Right atrium auricular region (tissue), 2 donors: ENCODE results near the gene IL11RA. TPM values are rescaled to one million over a fixed set of nuclear protein-coding genes. Genes with fewer than 3 reads are reported as not detected.

ENCODE experiments used
- DNase-seq: peaks from one replicate; pipeline ENCODE4 v3.0.0-alpha.2; 2019; ENCODE audit warnings: low spot score
- H3K27ac ChIP-seq, 2 donors: fragments of 200-600 bp; sonication (generic); 1 replicate in 1 of 2; 2 replicates in 1 of 2; pipeline ENCODE4 v1.5.1; 2016 to 2019
- H3K27me3 ChIP-seq, 2 donors: fragments of 200-600 bp; sonication (generic); one replicate each; pipeline versions ENCODE4 v1.5.1 to v1.6.0; 2017 to 2019
- H3K36me3 ChIP-seq: fragments of 200-600 bp; sonication (generic); one replicate; pipeline ENCODE4 v1.5.1; 2016
- H3K4me1 ChIP-seq, 2 donors: fragments of 200-600 bp; sonication (generic); one replicate each; pipeline versions ENCODE4 v1.5.1 to v1.6.0; 2017 to 2019
- H3K4me3 ChIP-seq, 2 donors: fragments of 200-600 bp; sonication (generic); 1 replicate in 1 of 2; 2 replicates in 1 of 2; pipeline ENCODE4 v1.5.1; 2017 to 2019; ENCODE audit warnings: mild to moderate bottlenecking in 1 of 2, moderate library complexity in 1 of 2
- H3K9me3 ChIP-seq, 2 donors: fragments of 200-600 bp; sonication (generic); one replicate each; pipeline ENCODE4 v1.5.1; 2019
- CTCF ChIP-seq, 2 donors: fragments of 200-600 bp; sonication (generic); IDR thresholded peaks; one replicate each; pipeline ENCODE4 v1.5.1; 2019; ENCODE audit warnings: antibody characterized with exemption in 2 of 2
- total RNA-seq, 2 donors: library from RNA; depleted of rRNA; stranded (reverse); fragments of >200 nt; gene quantifications; one replicate each; pipeline ENCODE4 v1.1.0, GENCODE V29; 2016

IL11RA gene
- 100 to 1,000 TPM in 1 of 2 donors, 10 to 100 TPM in 1; 58.2 to 108 TPM for total RNA-seq

GRCh38 chr9:34651876-34652601 lies at the start of gene IL11RA:
Gene IL11RA, plus strand, starts transcription at chr9:34652185. Its CDS starts 3,033 bp downstream, at chr9:34655218.
- no peaks in the 10 kb centered on the region for H3K27me3 ChIP-seq
- TF ChIP-seq CTCF (IDR thresholded peaks at IDR 0.05), result no peak
- H3K9me3 ChIP-seq, result no peaks in the 10 kb centered on the region
- peak; percentile 95 for DNase-seq
- peaks cover 0 to 82% of the 10 kb centered on the region in 2 donors for H3K4me1 ChIP-seq
- H3K4me3 ChIP-seq, result peak within 1 kb of the TSS; percentile 29 to 52
- peak within 1 kb of the TSS; percentile 85 to 93 for H3K27ac ChIP-seq
- H3K36me3 ChIP-seq, result peaks cover 20% of the 10 kb centered on the region

GRCh38 chr9:34603610-34604231 lies 48.3 kb upstream of the IL11RA start:
- DNase-seq, result peak; percentile 89
- Histone ChIP-seq H3K27me3 (no peaks in the 10 kb centered on the region), H3K4me1 (no peaks in the 10 kb centered on the region), H3K36me3 (no peaks in the 10 kb centered on the region), H3K9me3 (no peaks in the 10 kb centered on the region), H3K27ac (no peak overlapping the region), H3K4me3 (no peak overlapping the region)
- TF ChIP-seq CTCF (IDR thresholded peaks at IDR 0.05), result peak; percentile 79 to 91

GRCh38 chr9:34606190-34606589 lies 45.8 kb upstream of the IL11RA start:
- no peak for TF ChIP-seq CTCF (IDR thresholded peaks at IDR 0.05)

GRCh38 chr9:34606905-34607304 lies 45.1 kb upstream of the IL11RA start:
- Histone ChIP-seq H3K27ac (no peak overlapping the region), H3K36me3 (no peaks in the 10 kb centered on the region), H3K4me1 (peaks cover 0 to 18% of the 10 kb centered on the region in 2 donors), H3K9me3 (no peaks in the 10 kb centered on the region), H3K4me3 (no peak overlapping the region), H3K27me3 (no peaks in the 10 kb centered on the region)
- DNase-seq, result no peak
- TF ChIP-seq CTCF (IDR thresholded peaks at IDR 0.05), result no peak

More at GRCh38 chr9:34606190-34606589, 45.8 kb upstream of the IL11RA start:
- H3K36me3 ChIP-seq, result no peaks in the 10 kb centered on the region
- no peak overlapping the region for H3K27ac ChIP-seq
- H3K4me1 ChIP-seq, result peaks cover 0 to 12% of the 10 kb centered on the region in 2 donors
- H3K27me3 ChIP-seq, result no peaks in the 10 kb centered on the region
- H3K9me3 ChIP-seq, result no peaks in the 10 kb centered on the region
- DNase-seq, result no peak
- no peak overlapping the region for H3K4me3 ChIP-seq

GRCh38 chr9:34607331-34607730 lies 44.7 kb upstream of the IL11RA start:
- Histone ChIP-seq H3K4me1 (peaks cover 0 to 20% of the 10 kb centered on the region in 2 donors), H3K27me3 (no peaks in the 10 kb centered on the region), H3K9me3 (no peaks in the 10 kb centered on the region), H3K4me3 (no peak overlapping the region), H3K36me3 (no peaks in the 10 kb centered on the region), H3K27ac (no peak overlapping the region)
- no peak for DNase-seq
- no peak for TF ChIP-seq CTCF (IDR thresholded peaks at IDR 0.05)
